NCI-H146 treated with DMSO at 0.1 percent for 48 hours (cell line): ENCODE data around the gene CPNE5.
A peak's percentile ranks its signal among the peaks of the same experiment; 100 is the strongest.

Source experiments
- DNase-seq: peaks from one replicate; lab custom pipeline; 2025; ENCODE audit not compliant: unreplicated experiment; lab: John Stamatoyannopoulos, UW

CPNE5 gene

GRCh38 chr6:36793913-36794712 is 45.1 kb downstream of the CPNE5 start:
- DNase-seq, result no peak

DNA sequence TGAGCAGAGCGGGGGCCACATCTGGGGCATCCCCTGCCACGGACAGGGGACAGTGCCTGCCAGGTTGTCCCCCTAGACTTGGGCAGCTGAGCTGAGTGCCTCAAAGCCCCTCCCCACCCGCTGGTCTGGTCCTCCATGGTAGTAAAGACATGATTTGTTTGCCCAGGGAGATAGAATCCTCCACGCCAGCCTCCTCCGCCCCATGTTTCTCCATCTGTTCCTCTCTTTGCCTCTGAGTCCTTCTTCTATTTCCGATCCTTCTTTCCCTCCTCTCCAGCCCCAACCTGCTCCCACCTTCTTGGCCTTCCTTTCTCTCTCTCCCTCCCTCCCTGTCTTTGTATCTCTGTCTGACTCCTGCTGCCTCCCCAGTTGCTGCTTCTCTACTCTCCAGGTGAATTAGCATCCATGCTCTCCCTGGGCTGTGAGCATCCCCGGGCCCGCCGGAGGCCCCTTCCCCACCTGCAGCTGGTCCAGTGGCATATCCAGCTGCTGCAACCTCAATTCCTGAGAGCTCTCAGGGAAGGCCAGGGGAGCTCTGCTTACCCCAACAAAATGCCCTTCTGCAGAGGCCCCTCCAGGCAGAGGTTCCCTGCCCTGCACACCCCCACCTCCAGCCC is 45.8 kb downstream of the CPNE5 start:
- DNase-seq, result no peak

GRCh38 chr6:36791521-36792135 is 47.6 kb downstream of the CPNE5 start:
- no peak for DNase-seq

GRCh38 chr6:36791085-36791484 is 48.2 kb downstream of the CPNE5 start:
- DNase-seq, result no peak

- DNase-seq, result no peak
Observed at GRCh38 chr6:36788768-36789167, 50.5 kb downstream of the CPNE5 start.

DNA sequence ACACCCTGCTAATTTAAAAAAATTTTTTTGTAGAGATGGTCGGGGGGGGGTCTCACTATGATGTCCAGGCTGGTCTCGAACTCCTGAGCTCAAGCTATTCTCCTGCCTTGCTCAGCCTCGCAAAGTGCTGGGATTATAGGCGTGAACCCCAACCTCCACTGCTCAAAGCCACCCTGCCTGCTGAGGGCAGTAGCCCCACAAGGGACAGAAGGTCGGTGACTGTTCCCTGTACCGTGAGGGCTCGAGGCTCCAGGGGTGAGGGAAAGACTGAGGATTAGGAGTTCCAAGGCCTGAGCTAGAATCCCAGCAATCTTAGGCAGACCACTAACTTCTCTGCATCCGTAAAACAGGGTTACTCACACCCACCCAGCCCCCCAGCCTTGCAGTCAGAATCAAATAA is 51.1 kb downstream of the CPNE5 start:
- DNase-seq, result no peak

- no peak for DNase-seq
Observed at GRCh38 chr6:36787210-36787609, 52.0 kb downstream of the CPNE5 start.

GRCh38 chr6:36786055-36786675 is 53.1 kb downstream of the CPNE5 start:
- no peak for DNase-seq

DNA sequence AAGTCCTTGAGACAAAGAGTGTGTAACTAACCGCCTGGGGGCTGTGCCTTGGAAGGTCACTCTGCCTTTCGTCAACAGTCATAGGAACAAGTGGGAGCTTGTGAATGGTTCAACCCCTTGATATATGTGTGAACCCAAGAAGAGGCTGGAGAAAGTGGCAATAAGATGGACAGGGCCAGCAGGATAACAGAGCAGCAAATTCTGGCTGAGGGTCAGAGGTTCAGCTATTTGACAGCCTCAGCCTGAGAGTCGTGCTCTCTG is 54.9 kb downstream of the CPNE5 start:
- no peak for DNase-seq

DNA sequence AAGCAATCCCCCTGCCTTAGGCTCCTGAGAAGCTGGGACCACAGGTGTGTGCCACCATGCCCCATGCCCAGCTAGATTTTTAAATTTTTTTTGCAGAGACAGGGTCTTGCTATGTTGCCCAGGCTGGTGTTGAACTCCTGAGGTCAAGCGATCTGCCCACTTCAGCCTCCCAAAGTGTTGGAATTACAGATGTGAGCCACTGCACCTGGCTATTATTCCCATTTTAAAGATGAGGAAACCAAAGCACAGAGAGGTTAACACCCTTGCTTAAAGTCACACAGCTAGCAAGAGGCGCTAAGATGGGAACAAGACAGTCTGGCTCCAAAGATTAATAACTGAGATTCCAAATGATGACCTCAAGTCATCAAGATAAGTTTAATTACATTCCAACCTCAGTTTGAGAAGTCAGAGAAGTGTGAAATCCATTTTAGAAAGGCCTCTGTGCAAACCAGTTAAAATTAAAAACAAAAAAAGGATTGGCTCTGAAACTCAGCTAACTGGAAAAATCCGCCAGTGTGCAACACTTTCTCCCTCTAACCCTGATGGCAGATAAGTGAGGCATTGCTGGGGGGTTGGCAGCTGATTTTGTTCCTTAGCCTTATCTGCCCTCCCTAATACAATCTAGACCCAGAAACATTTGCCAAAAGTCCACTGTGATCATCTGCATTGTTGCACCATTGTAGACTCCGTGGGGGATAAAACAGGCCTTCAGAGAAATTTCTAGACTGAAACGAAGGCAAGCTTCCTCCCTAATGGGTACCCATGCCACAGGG is 55.5 kb downstream of the CPNE5 start:
- DNase-seq, result no peak

DNA sequence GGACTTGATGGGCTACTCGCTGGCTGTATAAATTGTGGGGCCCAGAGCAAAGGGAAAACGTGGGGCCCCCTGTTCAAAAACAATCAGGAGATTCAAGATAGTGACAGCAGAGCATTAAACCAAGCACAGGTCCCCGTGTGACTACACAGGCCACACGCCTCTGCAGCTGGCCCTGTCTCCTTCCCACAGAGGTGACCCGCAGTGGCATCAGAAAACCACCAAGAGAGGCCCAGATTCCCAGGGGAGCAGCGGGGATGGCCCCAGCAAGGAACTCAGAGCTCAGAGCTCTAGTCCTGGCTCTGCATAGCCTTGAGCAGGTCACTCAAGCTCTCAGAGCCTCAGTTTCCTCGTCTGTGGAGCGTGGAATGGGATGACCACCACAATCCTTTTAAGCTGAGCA is 57.6 kb downstream of the CPNE5 start:
- DNase-seq, result no peak

DNA sequence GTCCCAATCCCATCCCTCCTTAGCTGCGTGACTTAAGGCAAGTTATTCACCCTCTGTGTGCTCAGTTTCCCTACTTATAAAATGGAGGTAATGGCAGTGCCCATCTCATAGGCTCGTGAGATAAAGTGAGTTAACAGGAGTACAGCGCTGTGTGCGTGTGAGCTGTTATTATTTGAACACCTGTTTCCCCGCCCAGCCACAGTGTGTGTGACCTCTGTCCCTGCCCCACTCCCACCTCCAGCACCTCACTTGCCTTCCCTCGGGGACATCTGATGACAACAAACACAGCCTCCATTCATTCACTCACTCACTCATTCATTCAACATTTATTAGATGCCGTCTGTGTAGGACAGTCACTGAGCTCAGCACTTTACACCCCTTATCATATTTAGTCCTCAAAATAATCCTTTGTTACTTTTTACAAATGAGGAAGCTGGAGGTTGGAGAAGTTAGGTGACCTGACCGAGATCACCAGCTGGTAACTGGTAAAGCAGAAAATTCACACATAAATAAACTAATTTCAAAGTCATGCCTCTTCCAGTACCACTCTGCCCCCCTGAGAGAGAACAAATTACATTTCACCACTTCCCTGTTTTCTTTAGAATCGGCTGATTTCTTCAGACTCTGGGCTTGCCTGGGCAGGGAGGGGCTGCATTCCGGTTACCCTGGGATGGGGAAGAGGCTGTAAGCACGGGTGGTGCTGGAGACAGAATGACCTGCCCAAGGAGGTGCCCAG is 58.6 kb downstream of the CPNE5 start:
- peak; percentile 9 for DNase-seq

GRCh38 chr6:36779227-36779626 is 60.0 kb downstream of the CPNE5 start:
- DNase-seq, result no peak

- DNase-seq, result peak; percentile 30
Observed at GRCh38 chr6:36777801-36778200, 61.4 kb downstream of the CPNE5 start.

- no peak for DNase-seq
Observed at GRCh38 chr6:36776167-36776566, 63.1 kb downstream of the CPNE5 start.

DNA sequence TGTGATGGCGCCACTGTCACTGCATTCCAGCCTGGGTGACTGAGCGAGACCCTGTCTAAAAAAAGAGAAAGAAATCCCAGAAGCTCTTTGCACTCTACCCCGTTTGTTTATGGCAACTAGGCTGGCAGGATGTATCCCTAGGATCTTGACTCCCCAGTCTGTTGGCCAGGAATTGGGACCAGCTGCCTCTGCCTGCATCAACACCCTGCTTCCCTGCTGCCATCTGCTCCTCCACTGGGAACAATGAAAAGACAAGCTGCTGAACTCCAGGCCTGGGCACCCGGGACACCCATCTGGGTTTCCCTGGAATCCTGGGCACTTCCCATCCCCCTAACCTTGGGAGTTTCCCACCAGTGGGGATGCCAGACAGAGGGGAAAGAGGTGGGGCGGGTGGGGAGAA is 64.9 kb downstream of the CPNE5 start:
- DNase-seq, result no peak

GRCh38 chr6:36772397-36772796 is 66.8 kb downstream of the CPNE5 start:
- no peak for DNase-seq

DNA sequence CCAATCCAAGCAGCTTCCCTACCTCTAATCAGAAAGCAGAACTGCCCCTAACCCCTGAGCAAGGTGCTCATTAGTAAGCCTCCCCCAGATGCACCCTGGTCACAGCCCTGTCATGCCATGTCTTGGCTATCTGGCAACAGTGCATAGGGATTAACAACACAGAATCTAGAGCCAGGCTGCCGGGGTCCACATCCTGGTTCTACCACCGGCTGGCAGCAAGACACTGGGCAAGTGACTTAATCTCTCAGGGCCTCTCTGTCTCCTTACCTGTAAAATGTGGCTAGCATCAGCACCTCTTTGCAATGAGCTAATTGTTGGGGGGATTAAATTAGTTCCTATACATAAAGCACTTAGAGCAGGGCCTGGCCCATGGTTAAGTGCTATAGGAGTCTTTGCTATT is 68.1 kb downstream of the CPNE5 start:
- DNase-seq, result no peak

GRCh38 chr6:36769676-36770499 is 69.4 kb downstream of the CPNE5 start:
- DNase-seq, result no peak

GRCh38 chr6:36769183-36769675 is 70.0 kb downstream of the CPNE5 start:
- DNase-seq, result peak; percentile 23
